HEK293T (cell line): ENCODE measurements around the gene SEC31A.
"Not testable (repeated sequence)": the region's sequence is repeated elsewhere in the genome, so short reads cannot be mapped to it uniquely, and the experiment has no call there.

ENCODE experiments used
- CTCF ChIA-PET: fragments of 350-600 bp; formaldehyde crosslinking; extraction: SDS; loops from one replicate; lab custom pipeline; 2021; ENCODE audit warnings: antibody characterized with exemption, inconsistent platforms; lab: Yijun Ruan, JAX
- POLR2A ChIA-PET: fragments of 350-600 bp; formaldehyde crosslinking; extraction: SDS; loops from one replicate; lab custom pipeline; 2020; ENCODE audit warnings: antibody characterized with exemption, inconsistent platforms; lab: Yijun Ruan, JAX
- DNase-seq: peaks from one replicate; pipeline ENCODE4 v3.0.0; 2012; ENCODE audit warnings: mixed read lengths; ENCODE audit errors: extremely low spot score
- ARNT ChIP-seq: fragments of 450-650 bp; IDR thresholded peaks from 2 replicates; pipeline ENCODE4 v1.6.1; 2017; ENCODE audit warnings: mild to moderate bottlenecking
- BHLHE40 ChIP-seq: fragments of 450-650 bp; IDR thresholded peaks from 2 replicates; pipeline ENCODE4 v1.6.1; 2016; ENCODE audit warnings: mild to moderate bottlenecking, moderate library complexity, borderline replicate concordance
- CTBP1 ChIP-seq: fragments of 450-650 bp; IDR thresholded peaks from 2 replicates; pipeline ENCODE4 v1.6.1; 2016; ENCODE audit warnings: borderline replicate concordance
- ELF4 ChIP-seq: fragments of 450-650 bp; IDR thresholded peaks from 2 replicates; pipeline ENCODE4 v1.6.1; 2017; ENCODE audit warnings: antibody characterized with exemption
- FOXA1 ChIP-seq: fragments of 450-650 bp; IDR thresholded peaks from 2 replicates; pipeline ENCODE4 v1.6.1; 2016; ENCODE audit warnings: mild to moderate bottlenecking
- FOXK2 ChIP-seq: fragments of 450-650 bp; IDR thresholded peaks from 2 replicates; pipeline ENCODE4 v1.6.1; 2016; ENCODE audit warnings: mild to moderate bottlenecking
- FOXM1 ChIP-seq: fragments of 450-650 bp; IDR thresholded peaks from 2 replicates; pipeline ENCODE4 v1.6.1; 2017; ENCODE audit warnings: mild to moderate bottlenecking, borderline replicate concordance
- HDGF ChIP-seq: fragments of 450-650 bp; IDR thresholded peaks from 2 replicates; pipeline ENCODE4 v1.6.1; 2017; ENCODE audit warnings: antibody characterized with exemption, borderline replicate concordance
- L3MBTL2 ChIP-seq: fragments of 450-650 bp; conservative IDR thresholded peaks from 2 replicates; pipeline ENCODE4 v1.6.1; 2016; ENCODE audit warnings: mild to moderate bottlenecking
- LEF1 ChIP-seq: fragments of 450-650 bp; IDR thresholded peaks from 2 replicates; pipeline ENCODE4 v1.6.1; 2017; ENCODE audit warnings: mild to moderate bottlenecking, borderline replicate concordance
- NFRKB ChIP-seq: fragments of 450-650 bp; IDR thresholded peaks from 2 replicates; pipeline ENCODE4 v1.6.1; 2016; ENCODE audit warnings: mild to moderate bottlenecking, moderate library complexity
- PKNOX1 ChIP-seq: fragments of 450-650 bp; IDR thresholded peaks from 2 replicates; pipeline ENCODE4 v1.6.1; 2016
- SP1 ChIP-seq: fragments of 450-650 bp; IDR thresholded peaks from 2 replicates; pipeline ENCODE4 v1.6.1; 2017
- SUZ12 ChIP-seq: fragments of 450-650 bp; IDR thresholded peaks from 2 replicates; pipeline ENCODE4 v1.6.1; 2016; ENCODE audit warnings: mild to moderate bottlenecking
- TARDBP ChIP-seq: fragments of 450-650 bp; IDR thresholded peaks from 2 replicates; pipeline ENCODE4 v1.6.1; 2016
- ZNF384 ChIP-seq: fragments of 450-650 bp; IDR thresholded peaks from 2 replicates; pipeline ENCODE4 v1.6.1; 2016

The SEC31A gene

GRCh38 chr4:82825425-82825824 lies 65.5 kb downstream of the SEC31A start:
- ChIA-PET POLR2A (no interaction called here), CTCF (no interaction called here)
- TF ChIP-seq SP1, result no peak
- TF ChIP-seq LEF1, result no peak
- no peak for TF ChIP-seq NFRKB
- no peak for TF ChIP-seq ARNT
- no peak for TF ChIP-seq SUZ12
- no peak for TF ChIP-seq PKNOX1
- no peak for TF ChIP-seq ELF4
- TF ChIP-seq FOXM1, result no peak
- TF ChIP-seq FOXA1, result no peak
- no peak for TF ChIP-seq CTBP1
- no peak for TF ChIP-seq HDGF
- TF ChIP-seq FOXK2, result no peak
- no peak for TF ChIP-seq ZNF384
- DNase-seq, result no peak

GRCh38 chr4:82823062-82823461 lies 67.9 kb downstream of the SEC31A start:
- CTCF ChIA-PET, result interaction anchor here (0.6 to 0.8 kb wide), 2 partner anchors 11 to 22 kb away, joined by 3 read pairs; no protein-coding TSS in a partner anchor
- POLR2A ChIA-PET, result no interaction called here
- no peak for TF ChIP-seq ZNF384
- DNase-seq, result no peak

- no peak for DNase-seq
- ChIA-PET CTCF (no interaction called here), POLR2A (no interaction called here)
- TF ChIP-seq PKNOX1 (no peak), TARDBP (no peak), HDGF (no peak), SP1 (no peak), ZNF384 (no peak), FOXA1 (no peak), CTBP1 (no peak), LEF1 (no peak), FOXM1 (no peak), ARNT (no peak)
Observed at GRCh38 chr4:82820689-82821088, 70.3 kb downstream of the SEC31A start.

GRCh38 chr4:82818664-82819662 lies 72.0 kb downstream of the SEC31A start:
- ChIA-PET POLR2A (no interaction called here), CTCF (no interaction called here)
- no peak for DNase-seq
- no peak for TF ChIP-seq FOXA1
- no peak for TF ChIP-seq SP1
- no peak for TF ChIP-seq FOXK2
- no peak for TF ChIP-seq CTBP1
- no peak for TF ChIP-seq LEF1
- TF ChIP-seq HDGF, result no peak
- no peak for TF ChIP-seq SUZ12
- TF ChIP-seq ELF4, result no peak
- TF ChIP-seq TARDBP, result no peak

- CTCF ChIA-PET, result interaction anchor here (0.5 kb wide), 1 partner anchor 286 kb away, joined by 3 read pairs; no protein-coding TSS in a partner anchor
- DNase-seq, POLR2A ChIA-PET: not testable (repeated sequence)
Observed at GRCh38 chr4:82816874-82817273, 74.1 kb downstream of the SEC31A start.

- no peak for DNase-seq
- TF ChIP-seq HDGF (no peak), ZNF384 (no peak), CTBP1 (no peak), SUZ12 (no peak), L3MBTL2 (no peak), FOXM1 (no peak), FOXK2 (no peak), TARDBP (no peak), BHLHE40 (no peak), PKNOX1 (no peak), NFRKB (no peak), FOXA1 (no peak), LEF1 (no peak), ELF4 (no peak), SP1 (no peak), ARNT (no peak)
- ChIA-PET CTCF (no interaction called here), POLR2A (no interaction called here)
Observed at GRCh38 chr4:82814034-82814433, 76.9 kb downstream of the SEC31A start.

GRCh38 chr4:82811838-82812341 lies 79.1 kb downstream of the SEC31A start:
- DNase-seq, result peak; percentile 61
- no peak for TF ChIP-seq LEF1
- 0 out of 2 replicates have a peak, but pooled peaks have one; percentile 43 for TF ChIP-seq FOXK2
- peak; percentile 78 for TF ChIP-seq PKNOX1
- TF ChIP-seq L3MBTL2, result no peak
- TF ChIP-seq ELF4, result no peak
- ChIA-PET POLR2A (no interaction called here), CTCF (interaction anchor here (0.6 kb wide), 1 partner anchor 68 kb away, joined by 4 read pairs; no protein-coding TSS in a partner anchor)
